GM19395 (cell line): ENCODE measurements around the gene DIAPH3.

Source experiments
- ATAC-seq: cut with Tn5 transposase; IDR thresholded peaks from one replicate; pipeline ENCODE4 v1.9.1; 2021; ENCODE audit warnings: mild to moderate bottlenecking, moderate library complexity; ENCODE audit not compliant: unreplicated experiment

DIAPH3 gene

DNA sequence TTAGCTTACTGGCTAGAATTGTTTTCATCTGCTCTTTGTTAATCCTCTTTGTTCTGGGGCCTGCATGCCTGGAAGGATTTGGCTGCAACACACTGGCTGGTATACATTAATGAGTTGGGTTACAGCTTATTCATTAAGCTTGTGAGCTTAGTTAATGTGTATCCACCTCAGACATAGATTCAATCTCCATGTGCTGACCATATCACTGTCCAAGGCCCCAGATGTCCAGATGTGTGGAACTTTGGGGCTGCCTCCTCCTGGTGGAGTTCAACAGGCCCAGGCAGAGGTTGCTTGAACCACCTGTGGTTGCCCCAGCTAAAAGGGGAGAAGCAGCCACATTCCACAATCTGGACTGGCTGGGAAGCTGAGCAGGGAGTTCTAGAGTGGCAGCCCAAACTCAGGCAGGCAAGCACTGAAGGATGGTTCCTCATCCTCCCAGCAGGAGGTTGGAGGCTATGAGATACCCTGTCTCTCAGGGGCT, 5.4 kb downstream of the DIAPH3 start:
- peak; percentile 53 for ATAC-seq

DNA sequence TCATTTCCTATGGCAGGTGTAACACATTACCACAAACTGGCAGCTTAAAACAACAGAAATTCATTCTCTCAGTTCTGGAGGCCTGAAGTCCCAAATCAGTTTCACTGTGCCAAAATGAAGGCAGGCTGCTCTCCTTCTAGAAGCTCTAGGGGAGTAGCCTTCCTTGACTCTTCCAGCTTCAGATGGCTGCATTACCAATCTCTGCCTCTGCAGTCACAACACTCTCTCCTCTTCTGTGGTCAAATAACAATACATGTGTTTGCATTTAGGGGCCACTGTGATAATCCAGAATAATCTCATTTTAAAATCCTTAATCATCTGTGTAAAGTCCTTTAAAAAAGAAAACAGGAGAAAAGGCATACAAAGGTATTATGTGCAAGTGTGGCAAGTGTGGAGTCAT, 7.8 kb downstream of the DIAPH3 start:
- no peak for ATAC-seq

DNA sequence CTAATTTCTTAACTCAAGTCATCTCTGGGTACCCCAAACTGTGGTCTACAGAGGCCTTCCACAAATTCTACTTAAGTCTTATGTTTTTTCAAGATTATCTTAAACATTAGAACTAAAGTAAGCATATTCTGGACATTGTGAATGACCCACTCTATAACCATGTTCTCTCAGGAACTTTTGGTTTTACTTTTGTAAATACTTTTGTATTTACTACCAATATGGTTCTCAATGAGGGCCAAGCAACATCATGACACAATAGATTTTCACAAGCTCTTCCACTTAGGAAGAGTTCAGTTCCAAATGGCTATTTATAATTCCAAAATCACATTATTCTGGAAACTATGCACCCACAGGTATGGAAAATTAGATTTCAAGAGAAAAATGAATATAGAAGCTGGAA, 10.8 kb downstream of the DIAPH3 start:
- no peak for ATAC-seq

DNA sequence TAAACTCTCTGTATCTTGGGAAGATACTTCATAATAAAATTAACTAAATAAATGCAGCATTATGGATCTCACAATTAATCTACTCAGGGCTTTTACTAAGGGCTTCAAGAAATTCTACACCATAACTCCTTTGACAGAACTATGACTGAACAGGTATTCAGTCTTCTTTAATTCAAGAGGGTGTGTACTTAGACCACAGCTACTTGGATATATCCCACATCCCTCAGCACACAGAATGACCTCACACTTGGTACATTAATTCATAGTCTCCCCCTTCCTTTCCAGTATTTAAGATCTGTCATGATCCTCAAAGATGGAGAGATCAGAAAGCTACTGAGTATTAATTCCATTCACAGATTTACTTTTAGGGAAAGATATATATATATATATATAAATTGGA, 11.6 kb downstream of the DIAPH3 start:
- no peak for ATAC-seq

DNA sequence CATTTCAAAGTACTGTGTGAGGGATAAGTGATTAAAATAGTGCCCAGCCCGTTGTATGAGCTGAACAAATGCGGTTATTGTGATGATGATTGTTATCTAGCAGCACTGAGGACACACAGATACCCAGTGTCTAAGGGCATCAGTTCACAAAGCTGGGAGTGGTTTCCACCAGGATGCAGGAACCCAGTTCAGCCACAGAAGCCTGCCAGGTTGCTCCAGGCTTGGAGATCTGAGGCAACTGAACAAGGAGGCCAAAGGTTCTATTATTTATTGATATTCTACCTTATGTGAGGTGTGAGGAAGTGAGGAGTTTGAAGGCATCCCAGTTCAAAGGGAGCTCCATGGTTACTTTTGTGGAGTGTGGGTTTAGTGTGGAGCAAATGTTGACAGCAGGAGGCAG, 13.2 kb downstream of the DIAPH3 start:
- ATAC-seq, result no peak

DNA sequence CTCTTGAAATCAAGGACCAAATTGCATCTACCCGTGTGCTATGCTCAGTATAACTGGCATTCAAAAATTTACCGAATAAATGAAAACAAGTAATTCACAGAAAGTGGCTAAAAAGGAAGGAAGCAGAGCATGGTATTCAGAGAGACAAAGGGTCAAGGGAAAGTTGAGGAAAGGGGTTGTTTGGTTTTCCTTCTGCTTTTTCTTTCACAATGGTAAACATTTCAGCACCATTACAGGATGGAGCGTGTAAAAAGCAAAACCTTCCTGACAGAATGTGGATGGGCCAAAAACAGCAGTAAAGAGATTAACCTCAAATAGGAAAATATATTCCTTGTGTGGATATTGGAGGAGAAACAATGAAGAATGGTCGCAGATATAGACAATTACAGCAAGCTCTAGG, 14.8 kb downstream of the DIAPH3 start:
- no peak for ATAC-seq

DNA sequence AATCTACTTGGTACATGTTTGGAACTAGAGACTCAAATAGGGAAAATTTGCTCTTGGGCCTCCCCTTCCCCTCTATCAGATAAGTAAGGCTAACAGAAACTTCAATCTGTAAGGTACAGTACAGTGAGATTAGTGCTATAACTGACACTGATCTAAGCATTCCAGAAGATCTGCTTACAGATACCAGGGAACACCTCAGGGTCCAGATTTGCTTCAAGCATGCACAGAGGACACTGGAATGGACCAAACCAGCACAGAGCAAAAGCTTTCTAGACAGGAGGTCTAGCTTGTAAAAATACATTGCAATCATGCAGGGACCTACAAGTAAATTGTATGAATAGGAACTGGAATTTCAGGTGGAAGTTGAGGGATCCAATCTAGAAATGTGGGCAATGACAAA, 16.4 kb downstream of the DIAPH3 start:
- no peak for ATAC-seq

DNA sequence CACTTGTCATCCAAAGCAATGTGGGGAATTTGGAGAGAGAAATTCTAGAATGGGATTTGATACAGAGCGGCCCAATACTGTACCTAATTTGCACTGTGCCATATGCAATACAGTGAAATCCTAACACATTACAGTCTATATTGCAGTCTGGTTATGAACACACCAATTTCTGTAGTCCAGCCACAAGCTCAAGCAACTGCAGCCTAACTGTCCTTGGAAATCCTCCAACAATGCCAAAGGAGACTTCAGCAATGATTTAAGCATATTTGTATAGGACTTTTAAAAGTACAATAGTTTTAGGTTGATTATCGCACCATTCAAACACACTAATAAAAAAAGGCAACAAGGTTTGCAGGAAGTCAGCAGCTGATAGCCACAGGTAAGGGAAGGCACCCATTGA, 17.3 kb downstream of the DIAPH3 start:
- ATAC-seq, result no peak

DNA sequence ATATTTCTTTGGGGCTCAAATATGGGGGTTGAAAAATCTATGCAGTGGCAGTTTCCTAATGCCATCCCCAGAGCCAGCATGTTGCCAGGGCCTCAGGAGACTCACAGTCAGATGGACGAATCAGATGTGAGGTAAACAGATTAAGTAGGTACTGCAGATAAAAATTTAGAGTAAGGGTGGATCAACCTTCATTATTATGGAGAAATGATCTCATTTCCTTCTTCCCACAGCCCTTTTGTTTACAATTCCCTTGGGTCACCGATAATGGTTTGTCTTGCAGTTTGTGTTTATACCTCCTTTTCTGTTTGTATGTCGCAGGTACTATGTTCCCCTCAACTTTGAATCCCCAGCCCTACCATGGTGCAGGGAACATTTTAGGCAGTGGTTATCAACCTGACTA, 20.0 kb downstream of the DIAPH3 start:
- no peak for ATAC-seq

DNA sequence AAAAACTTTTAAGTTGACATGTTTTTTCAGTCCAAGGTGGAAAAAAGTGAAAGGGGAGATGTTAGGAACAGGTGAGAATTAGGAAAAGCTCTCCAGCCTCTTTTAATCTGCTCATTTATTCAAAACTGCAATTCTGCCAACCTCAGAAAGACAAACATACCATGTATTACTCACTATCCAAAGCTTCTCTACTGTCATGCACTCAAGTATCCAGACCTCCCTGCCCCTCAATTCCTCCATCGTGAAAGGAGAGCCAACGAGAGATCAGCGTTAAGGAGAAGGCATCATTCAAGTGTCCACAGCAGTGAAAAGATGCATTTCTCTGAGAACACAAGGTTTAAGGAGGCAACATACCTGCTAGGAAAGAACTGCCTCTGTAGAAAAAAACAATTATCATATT, 24.5 kb downstream of the DIAPH3 start:
- ATAC-seq, result no peak

DNA sequence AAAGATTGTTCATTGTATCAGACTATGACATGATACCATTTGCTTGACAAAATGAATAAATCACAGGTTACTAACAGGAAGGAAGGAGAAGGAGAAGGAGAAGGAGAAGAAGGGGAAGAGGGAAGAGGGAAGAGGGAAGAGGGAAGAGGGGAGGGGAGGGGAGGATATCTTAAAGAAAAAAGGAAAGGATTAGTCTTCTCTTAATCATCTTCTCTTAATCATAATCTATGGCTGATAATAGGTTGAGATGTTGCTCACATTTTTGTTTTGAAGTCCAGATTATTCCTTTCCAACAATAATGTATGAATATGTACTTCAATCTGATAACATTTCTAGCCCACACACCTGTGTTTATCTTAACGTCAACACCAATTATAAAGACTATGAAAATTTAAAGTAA, 25.1 kb downstream of the DIAPH3 start:
- no peak for ATAC-seq

DNA sequence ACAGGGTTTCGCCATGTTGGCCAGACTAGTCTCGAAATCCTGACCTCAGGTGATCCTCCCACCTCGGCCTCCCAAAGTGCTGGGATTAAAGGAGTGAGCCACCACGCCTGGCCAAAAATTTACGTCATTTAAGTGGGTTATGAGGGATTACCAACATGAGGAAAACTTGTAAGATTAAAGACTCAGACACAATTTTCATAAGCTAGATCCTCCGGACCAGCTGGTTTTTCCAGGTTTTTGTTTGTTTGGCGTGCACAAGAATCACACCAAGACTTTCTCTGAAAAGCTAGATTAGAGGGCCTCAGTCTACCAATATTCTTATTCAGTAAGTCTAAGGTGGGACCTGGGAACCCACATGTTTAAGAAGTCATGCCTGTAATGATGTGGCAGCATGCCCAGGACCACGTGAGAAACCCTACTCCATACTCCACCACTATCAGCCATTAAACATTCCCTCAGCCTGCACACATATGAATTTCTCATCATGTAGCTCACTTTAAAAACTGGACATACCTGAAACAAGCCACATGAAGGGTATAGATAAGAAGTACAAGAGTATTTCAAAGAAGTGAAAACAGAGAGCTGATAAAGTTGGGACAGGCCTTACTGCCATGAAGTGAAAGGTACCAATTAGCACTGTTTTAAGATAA, 25.7 kb downstream of the DIAPH3 start:
- ATAC-seq, result no peak

DNA sequence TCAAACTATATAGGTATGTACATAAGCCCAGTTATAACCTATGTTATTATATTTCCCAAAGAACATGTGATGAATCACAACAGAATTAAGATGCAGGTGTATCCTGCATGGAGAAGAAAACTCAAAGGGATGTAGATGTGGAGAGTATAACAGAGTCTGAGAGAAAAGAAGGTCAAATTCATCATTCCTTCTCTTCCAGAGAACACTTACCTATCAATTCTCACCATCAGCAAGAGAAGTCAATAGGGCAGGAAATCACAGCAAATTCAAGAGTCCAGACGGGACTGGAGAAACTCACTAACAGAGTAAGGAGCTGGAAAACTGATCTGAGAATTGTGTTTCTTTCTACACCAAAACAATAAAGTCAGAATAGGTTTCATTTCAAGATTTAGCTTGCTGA, 28.4 kb downstream of the DIAPH3 start:
- ATAC-seq, result no peak

DNA sequence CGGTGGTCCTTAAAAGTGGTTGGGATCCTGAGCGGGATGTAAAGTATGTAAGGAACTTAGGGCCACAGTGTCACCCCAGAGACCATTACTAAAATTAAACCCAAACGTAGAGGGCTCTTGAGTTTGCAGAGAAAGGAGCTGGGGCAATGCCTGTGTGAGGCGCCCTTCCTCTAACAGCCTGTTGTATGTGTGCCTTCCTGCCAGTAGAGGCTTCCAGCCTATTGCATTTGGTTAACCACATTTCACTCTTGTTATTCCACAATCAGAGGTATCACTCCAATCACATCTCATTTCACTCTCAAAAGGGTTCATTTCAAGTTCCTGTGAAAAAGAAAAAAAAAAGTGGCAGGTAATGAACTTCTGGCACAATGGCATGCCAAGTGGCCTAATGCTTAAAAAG, 29.4 kb downstream of the DIAPH3 start:
- ATAC-seq, result peak; percentile 58

DNA sequence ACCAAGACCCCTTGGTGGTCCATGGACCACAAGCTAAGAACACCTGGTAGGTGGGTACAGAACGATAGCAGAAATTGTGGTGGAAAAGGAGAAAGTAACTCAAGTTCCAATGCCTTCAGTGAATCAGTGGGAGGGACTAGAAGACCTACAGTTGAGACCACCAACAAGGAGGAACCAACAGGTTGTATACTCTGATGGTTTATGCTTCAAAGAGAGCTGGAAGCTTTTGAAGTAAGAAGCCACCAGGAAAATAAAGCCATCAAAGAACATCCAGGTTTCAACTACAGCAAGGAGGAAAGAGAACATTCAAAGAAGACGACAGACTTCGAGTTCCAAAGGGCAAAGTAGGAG, 42.4 kb downstream of the DIAPH3 start:
- ATAC-seq, result no peak

DNA sequence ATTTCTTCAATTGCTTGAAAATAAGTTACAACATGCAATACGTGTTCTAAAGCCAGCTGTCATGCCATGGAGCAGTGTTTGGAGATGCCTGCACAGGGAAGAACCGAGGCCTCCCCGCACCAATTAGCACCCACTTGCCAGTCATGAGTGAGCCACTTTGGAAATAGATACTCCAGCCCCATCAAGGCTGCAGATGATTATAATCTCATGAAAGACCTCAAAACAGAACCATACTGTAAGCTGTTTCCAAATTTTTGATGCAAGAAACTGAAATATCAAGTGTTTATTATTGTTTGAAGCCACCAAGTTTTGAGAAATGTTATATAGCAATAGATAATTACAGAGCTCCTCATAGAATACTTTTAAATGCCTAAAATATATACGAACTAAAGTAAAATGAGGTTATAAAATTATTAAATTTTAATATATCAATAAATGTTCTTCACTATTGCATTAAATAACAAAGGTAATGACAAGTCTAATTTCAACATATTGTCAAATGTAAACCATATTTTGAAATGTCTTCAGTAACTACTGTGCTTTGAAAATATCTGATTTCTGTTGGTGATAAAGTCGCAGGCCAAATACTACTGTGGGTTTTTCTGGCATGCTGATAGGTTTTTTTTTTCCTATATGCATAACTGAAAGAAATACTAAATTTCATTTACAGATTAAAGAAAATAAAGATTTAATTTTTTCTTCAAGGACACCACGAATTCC, 43.0 kb downstream of the DIAPH3 start:
- ATAC-seq, result no peak

DNA sequence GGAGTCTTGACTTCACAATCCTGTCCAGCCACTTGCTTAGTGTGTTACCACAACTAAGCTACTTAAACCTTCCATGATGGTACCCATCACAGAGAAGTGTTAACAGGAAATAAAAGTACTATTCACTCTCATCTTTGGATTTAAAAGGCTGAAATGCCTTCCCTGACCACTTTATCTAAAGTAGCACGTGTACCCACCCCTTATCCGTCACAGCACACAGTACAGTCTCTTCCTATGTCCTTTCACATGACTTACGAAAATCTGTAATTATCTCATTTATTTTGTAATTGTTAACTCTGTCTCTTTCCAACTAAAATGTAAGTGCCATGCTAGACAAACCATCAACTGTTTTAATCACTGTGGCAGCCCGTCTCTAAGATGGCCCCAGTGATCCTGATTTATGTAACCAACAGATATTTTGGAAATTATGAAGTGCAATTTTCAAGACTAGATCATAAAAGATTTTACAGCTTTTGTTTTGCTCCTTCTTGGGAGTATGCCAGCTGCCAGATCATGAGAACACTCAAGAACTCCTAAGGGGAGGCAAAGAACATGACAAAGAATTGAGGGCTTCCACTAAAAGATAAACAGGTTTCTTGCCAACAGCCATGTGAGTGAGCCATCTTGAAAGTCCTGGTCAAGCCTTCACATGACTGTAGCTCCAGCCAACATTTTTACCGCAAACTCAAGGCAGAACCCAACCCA, 44.9 kb downstream of the DIAPH3 start:
- ATAC-seq, result no peak

DNA sequence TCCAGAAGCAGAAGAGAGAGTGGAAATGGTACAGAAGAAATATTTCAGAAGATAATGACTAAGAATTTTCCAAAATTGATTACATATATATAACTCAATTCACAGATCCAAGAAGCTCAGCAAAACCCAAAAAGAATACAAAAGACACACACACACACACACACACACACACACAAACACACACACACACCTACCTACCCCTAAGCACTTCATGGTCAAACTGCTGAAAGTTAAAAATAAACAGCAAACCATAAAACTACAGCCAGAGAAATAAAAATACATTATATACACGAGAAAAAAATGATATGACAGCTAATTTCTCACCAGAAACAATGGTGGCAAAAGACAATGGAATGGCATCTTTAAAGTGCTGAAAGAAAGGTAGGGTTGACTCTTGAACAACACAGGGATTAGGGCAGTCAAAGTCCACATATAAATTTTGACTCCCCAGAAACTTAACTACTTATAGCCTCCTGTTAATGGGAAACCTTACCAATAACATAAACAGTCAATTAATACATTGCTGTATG, 49.2 kb downstream of the DIAPH3 start:
- no peak for ATAC-seq

DNA sequence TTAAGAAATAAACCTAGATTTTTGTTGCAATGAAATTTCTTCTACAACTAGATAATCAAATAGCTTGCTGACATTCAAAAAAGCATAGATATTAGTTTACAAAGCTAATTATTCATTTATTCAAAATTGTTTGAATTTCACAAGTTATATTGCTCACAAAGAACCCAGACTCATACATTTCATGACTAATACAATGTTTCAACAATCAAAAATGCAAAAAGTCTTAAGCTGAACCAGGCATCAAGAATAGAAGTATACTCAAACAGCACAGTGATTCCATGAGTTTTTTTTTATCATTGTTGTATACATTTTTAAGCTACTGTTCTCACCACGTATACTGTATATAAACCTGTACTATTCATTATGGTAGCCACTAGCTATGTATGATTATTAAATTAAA, 51.0 kb downstream of the DIAPH3 start:
- ATAC-seq, result no peak

DNA sequence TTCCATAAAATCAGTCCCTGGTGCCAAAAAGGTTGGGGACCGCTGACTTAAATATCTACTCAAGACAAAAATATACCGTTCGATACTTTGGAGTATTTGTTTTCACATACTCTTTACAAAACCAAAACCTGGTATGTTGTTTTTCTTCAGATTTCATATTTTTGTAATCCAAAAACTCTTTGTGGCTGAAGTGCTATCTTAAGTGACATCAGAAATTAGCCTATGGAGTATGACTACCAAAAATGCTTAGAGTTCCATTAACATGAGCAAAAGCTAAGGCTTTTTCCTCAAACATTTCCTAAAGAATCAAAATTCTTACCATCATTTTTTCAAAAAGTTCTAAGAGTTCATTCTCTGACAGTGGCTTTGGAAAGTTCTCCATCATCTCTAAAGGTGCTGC, 52.0 kb downstream of the DIAPH3 start:
- ATAC-seq, result no peak

DNA sequence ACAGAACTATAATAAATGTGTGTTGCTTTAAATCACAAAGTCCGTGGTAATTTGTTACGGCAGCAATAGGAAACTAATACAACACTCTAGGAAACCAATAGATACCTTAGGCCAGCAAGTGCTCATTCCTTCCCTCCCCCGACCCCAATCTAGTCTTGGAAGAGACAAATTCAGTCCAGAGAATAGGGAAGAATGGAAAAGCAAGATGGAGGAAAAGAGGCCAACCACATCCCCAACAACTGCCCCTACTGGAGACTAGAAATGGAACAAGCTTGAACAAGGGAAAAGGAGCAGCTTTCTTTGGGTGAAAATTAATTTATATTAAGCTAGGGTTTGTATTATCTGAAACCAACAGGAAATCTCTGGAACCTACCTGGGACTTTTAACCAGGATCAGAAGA, 54.4 kb downstream of the DIAPH3 start:
- ATAC-seq, result no peak

DNA sequence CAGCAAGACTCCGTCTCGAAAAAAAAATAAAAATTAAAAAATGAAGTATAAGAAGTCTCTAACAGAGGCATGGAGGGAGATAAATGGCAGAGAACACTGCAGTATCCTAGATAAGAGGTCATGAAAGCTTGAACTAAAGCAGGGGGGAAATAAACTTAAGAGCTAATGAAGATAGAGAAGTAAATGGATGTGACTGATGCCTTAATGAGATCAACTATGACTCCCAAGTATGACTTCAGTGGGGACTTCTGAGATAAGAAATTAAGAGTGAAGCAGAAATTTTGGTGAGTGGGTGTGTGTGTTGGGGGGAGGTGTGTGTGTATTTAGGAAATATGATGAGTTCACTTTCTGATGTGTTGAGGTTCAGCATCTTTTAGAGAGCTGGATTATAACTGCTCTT, 55.1 kb downstream of the DIAPH3 start:
- ATAC-seq, result no peak
